ENCODE measurements around the gene CDH4.
"Not testable (repeated sequence)": the region's sequence is repeated elsewhere in the genome, so short reads cannot be mapped to it uniquely, and the experiment has no call there.

Gene CDH4

GRCh38 chr20:61939691-61940360 is 687.8 kb downstream of the CDH4 start:
- in situ Hi-C loops (cut with MboI; ENCODE audit: low sequenced_read_pairs): no loop called here

- in situ Hi-C loops (cut with MboI; ENCODE audit: low sequenced_read_pairs): no loop called here
Measured at GRCh38 chr20:61940491-61940890, 688.4 kb downstream of the CDH4 start.

GRCh38 chr20:61940976-61941720 is 689.1 kb downstream of the CDH4 start:
- in situ Hi-C loops (cut with MboI; ENCODE audit: low sequenced_read_pairs): no loop called here

GRCh38 chr20:61941721-61942405 is 689.8 kb downstream of the CDH4 start:
- in situ Hi-C loops (cut with MboI; ENCODE audit: low sequenced_read_pairs): no loop called here

GRCh38 chr20:61942526-61942925 is 690.5 kb downstream of the CDH4 start:
- in situ Hi-C loops (cut with MboI; ENCODE audit: low sequenced_read_pairs): no loop called here

- in situ Hi-C loops (cut with MboI; ENCODE audit: low sequenced_read_pairs): not testable (repeated sequence)
Measured at GRCh38 chr20:61944967-61945366, 692.9 kb downstream of the CDH4 start.

- in situ Hi-C loops (cut with MboI; ENCODE audit: low sequenced_read_pairs): not testable (repeated sequence)
Measured at GRCh38 chr20:61945495-61945894, 693.4 kb downstream of the CDH4 start.

- in situ Hi-C loops (cut with MboI; ENCODE audit: low sequenced_read_pairs): not testable (repeated sequence)
Measured at GRCh38 chr20:61948056-61948455, 696.0 kb downstream of the CDH4 start.

GRCh38 chr20:61948586-61949362 is 696.7 kb downstream of the CDH4 start:
- in situ Hi-C loops (cut with MboI; ENCODE audit: low sequenced_read_pairs): no loop called here

GRCh38 chr20:61949363-61949713 is 697.3 kb downstream of the CDH4 start:
- in situ Hi-C loops (cut with MboI; ENCODE audit: low sequenced_read_pairs): no loop called here

- in situ Hi-C loops (cut with MboI; ENCODE audit: low sequenced_read_pairs): no loop called here
Measured at GRCh38 chr20:61949714-61950640, 697.9 kb downstream of the CDH4 start.

- in situ Hi-C loops (cut with MboI; ENCODE audit: low sequenced_read_pairs): no loop called here
Measured at GRCh38 chr20:61950641-61951071, 698.6 kb downstream of the CDH4 start.

- in situ Hi-C loops (cut with MboI; ENCODE audit: low sequenced_read_pairs): no loop called here
Measured at GRCh38 chr20:61951695-61952533, 699.9 kb downstream of the CDH4 start.

- in situ Hi-C loops (cut with MboI; ENCODE audit: low sequenced_read_pairs): no loop called here
Measured at GRCh38 chr20:61953037-61954021, 701.3 kb downstream of the CDH4 start.

GRCh38 chr20:61954276-61955021 is 702.4 kb downstream of the CDH4 start:
- in situ Hi-C loops (cut with MboI; ENCODE audit: low sequenced_read_pairs): no loop called here

- in situ Hi-C loops (cut with MboI; ENCODE audit: low sequenced_read_pairs): no loop called here
Measured at GRCh38 chr20:61955668-61956395, 703.8 kb downstream of the CDH4 start.

Measured in HL-60/S4 treated with phorbol 12-myristate 13-acetate at 8.2 ng/mL for 4 days and 3 days (cell line).